Astrocyte of the spinal cord (primary cell): Measurements from ENCODE around the gene REPS2.
"Not testable (repeated sequence)": the region's sequence is repeated elsewhere in the genome, so short reads cannot be mapped to it uniquely, and the experiment has no call there.

ENCODE experiments used
- DNase-seq: peaks from one replicate; pipeline ENCODE4 v3.0.0; 2011; ENCODE audit warnings: low read depth, low spot score
- H3K4me3 ChIP-seq: 2 replicates; pipeline ENCODE4 v1.5.1; 2011; ENCODE audit warnings: low read depth, mild to moderate bottlenecking, low read length, moderate library complexity
- CTCF ChIP-seq: IDR thresholded peaks from 2 replicates; pipeline ENCODE4 v1.5.1; 2012; ENCODE audit warnings: low read depth, mild to moderate bottlenecking, low read length, inconsistent platforms
- in situ Hi-C: cut with HindIII; loops from 2 replicates; pipeline ENCODE4 v1.10.0; 2017; ENCODE audit warnings: low sequenced_read_pairs

The REPS2 gene

DNA sequence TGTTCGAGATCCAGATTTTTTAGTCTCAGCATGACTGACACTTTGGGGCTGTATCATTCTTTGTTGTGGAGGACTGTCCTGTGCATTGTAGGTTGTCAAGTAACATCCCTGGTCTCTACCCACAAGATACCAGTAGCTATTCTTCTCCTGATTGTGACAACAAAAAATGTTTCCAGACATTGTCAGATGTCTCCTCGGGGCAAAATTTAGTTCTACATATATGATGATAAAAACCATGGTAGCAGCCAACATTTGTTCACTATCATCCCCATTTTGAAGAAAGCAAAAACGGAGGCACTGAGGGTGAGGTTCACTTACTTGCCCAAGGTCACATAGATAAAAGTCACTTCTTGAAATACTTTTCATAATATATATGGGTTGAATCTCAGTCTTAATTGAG is 11.3 kb downstream of the REPS2 start:
- no peak for DNase-seq
- no peak overlapping the region for H3K4me3 ChIP-seq
- in situ Hi-C loops = no loop called here
- TF ChIP-seq CTCF = no peak

- no peak for DNase-seq
- TF ChIP-seq CTCF = no peak
- no peak overlapping the region for H3K4me3 ChIP-seq
- in situ Hi-C loops = no loop called here
Measured at GRCh38 chrX:16958356-16958755, 11.9 kb downstream of the REPS2 start.

DNA sequence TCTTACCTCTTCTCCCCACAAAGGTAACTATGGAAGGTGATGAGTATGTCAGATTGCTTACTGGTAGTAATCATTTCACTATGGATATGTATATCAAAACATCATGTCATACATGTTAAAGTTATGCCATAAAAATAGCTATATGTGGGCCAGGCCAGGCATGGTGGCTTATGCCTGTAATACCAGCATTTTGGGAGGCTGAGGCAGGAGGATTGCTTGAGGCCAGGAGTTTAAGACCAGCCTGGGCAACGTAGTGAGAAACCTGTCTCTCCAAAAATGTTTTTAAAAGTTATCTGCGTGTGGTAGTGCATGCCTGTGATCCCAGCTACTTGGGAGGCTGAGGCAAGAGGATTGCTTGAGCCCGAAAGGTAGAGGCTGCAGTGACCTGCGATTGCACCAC is 16.2 kb downstream of the REPS2 start:
- in situ Hi-C loops, H3K4me3 ChIP-seq, DNase-seq: not testable (repeated sequence)

DNA sequence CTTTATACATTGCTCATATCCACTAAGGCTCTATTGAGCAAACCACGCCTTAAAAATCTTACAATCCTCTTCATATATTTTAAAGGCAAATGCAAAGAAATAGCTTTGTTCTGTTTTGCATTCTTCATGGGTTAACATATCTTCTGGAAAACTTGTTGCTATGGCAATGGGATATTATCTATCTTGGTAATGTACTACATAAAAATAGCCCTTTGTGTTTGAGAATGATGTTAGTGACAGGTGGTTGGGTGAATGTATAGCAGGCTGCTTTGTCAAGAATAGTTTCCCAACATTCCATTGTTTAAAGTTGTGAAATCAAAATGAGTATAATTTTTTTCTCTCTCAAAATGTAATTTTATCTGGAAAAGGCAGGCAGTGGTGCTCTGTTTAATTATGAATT is 16.8 kb downstream of the REPS2 start:
- no peak overlapping the region for H3K4me3 ChIP-seq
- no peak for TF ChIP-seq CTCF
- no peak for DNase-seq
- in situ Hi-C loops = no loop called here

- in situ Hi-C loops, DNase-seq, H3K4me3 ChIP-seq: not testable (repeated sequence)
Measured at GRCh38 chrX:16964976-16965375, 18.5 kb downstream of the REPS2 start.

DNA sequence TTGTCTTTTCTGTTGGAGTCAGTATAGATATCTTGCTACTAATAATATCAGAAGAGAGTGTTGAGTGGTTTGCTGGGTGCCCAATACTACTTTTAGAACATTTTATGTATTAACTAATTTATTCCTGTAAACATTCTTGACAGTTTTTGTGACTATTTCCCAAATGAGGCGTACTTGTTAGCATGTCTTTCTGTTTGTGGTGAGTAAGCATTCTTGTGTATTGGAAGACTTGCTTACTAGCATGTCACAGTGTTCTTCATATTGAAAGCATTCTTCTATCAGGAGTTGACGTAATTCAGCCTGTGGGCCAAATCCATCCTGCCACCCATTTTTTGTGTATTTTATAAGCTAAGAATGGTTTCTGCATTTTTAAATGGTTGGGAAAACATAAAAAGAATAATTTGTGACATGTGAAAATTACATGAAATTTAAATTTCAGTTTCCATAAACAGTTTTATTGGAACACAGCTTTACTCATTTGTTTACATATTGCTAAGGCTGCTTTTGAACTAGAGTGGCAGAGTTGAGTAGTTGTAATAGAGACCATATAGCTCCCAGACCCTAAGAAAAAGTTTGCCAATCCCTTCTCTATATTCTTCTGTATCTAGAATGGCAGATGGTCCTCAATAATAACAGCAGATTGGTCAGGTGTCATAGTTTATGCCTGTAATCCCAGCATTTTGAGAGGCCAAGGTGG is 20.4 kb downstream of the REPS2 start:
- in situ Hi-C loops = no loop called here
- TF ChIP-seq CTCF = no peak
- no peak for DNase-seq
- H3K4me3 ChIP-seq = no peak overlapping the region

GRCh38 chrX:16968753-16969152 is 22.3 kb downstream of the REPS2 start:
- H3K4me3 ChIP-seq, DNase-seq, in situ Hi-C loops: not testable (repeated sequence)

GRCh38 chrX:16970977-16971376 is 24.5 kb downstream of the REPS2 start:
- H3K4me3 ChIP-seq = no peak overlapping the region
- in situ Hi-C loops = no loop called here
- peak; percentile 44 for DNase-seq
- TF ChIP-seq CTCF = no peak
